SH-SY5Y (cell line): ENCODE data around the gene UCHL3.

Source experiments
- GATA2 ChIP-seq: IDR thresholded peaks from 2 replicates; pipeline ENCODE4 v1.6.1; 2011; ENCODE audit warnings: mild to moderate bottlenecking, low read depth, low read length
- GATA3 ChIP-seq: IDR thresholded peaks from 2 replicates; pipeline ENCODE4 v1.6.1; 2011; ENCODE audit warnings: low read depth, mild to moderate bottlenecking, low read length, moderate library complexity

- TF ChIP-seq GATA2 (no peak), GATA3 (no peak)
These were observed 572 bp downstream of the UCHL3 start for GRCh38 chr13:75550159-75550567.
